OCI-LY1 (cell line): Measurements from ENCODE around the gene ISG20.

Experiments used
- EZH2 ChIP-seq: fragments of 200-600 bp; sonication (generic), shearing (Covaris generic); IDR thresholded peaks from 2 replicates; pipeline ENCODE4 v1.8.0; 2017; ENCODE audit warnings: borderline replicate concordance, mixed run types, mild to moderate bottlenecking, antibody characterized with exemption, low read length, moderate library complexity, mixed read lengths
- TF ChIP-seq, protein P1 (sequence below): fragments of 200-600 bp; sonication (generic), shearing (Covaris generic); IDR thresholded peaks from 2 replicates; pipeline ENCODE4 v1.5.1; 2017; ENCODE audit warnings: mild to moderate bottlenecking, antibody characterized with exemption, low read length, moderate library complexity, mixed read lengths

DNA sequence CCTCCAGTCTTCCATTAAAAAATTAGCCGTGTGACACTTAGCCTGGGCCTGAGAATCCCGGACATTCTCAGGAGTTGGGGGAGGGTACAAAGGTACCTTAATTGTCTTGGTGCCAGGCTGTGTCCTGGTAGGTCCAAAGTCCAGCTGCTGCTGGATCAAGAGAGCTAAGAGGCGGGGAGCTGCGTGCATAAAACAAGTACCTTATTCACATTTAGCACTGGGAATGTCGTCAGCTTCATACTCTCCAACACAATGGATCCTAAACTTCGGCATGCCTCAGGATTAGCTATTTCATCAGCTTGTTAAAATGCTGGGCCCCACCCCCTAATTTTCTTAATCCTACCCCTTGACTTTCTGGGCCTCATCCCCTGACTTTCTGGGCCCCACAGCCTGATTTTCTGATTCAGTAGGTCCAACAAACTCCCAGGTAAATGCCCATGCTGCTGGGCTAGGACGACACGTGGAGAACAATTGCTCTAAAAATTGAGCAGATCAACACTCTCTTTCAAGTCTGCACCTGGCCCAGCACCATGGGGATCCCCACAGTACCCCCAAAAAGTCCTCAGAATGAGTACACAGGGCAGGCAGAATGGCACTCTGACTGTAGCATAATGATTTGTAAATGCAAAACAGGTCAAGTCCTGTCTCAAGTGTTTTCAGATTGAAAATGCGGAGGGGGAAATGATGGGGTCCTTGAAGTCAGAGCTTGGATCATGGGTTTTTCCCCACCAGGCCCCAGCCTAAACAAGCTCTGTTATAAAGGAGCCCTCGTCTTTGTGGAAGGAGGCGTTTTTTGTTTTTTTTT lies 23.3 kb upstream of the ISG20 start:
- TF ChIP-seq EZH2, result no peak
- TF ChIP-seq, protein P1, sequence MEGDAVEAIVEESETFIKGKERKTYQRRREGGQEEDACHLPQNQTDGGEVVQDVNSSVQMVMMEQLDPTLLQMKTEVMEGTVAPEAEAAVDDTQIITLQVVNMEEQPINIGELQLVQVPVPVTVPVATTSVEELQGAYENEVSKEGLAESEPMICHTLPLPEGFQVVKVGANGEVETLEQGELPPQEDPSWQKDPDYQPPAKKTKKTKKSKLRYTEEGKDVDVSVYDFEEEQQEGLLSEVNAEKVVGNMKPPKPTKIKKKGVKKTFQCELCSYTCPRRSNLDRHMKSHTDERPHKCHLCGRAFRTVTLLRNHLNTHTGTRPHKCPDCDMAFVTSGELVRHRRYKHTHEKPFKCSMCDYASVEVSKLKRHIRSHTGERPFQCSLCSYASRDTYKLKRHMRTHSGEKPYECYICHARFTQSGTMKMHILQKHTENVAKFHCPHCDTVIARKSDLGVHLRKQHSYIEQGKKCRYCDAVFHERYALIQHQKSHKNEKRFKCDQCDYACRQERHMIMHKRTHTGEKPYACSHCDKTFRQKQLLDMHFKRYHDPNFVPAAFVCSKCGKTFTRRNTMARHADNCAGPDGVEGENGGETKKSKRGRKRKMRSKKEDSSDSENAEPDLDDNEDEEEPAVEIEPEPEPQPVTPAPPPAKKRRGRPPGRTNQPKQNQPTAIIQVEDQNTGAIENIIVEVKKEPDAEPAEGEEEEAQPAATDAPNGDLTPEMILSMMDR, result no peak
